Ovary (tissue), 3 donors: ENCODE data around the gene WDR86.

Source experiments
- EP300 ChIP-seq: sonication (generic); formaldehyde crosslinking; IDR thresholded peaks from one replicate; pipeline ENCODE4 v1.6.1; 2017; ENCODE audit warnings: antibody characterized with exemption
- POLR2A ChIP-seq: fragments of 450-650 bp; IDR thresholded peaks from one replicate; pipeline ENCODE4 v1.6.1; 2017; ENCODE audit warnings: antibody characterized with exemption, mild to moderate bottlenecking, moderate library complexity
- TF ChIP-seq, protein P1 (sequence below), 3 donors: fragments of 450-650 bp in 2 of 3; fragments of 200-600 bp in 1 of 3; IDR thresholded peaks; one replicate each; pipeline versions ENCODE4 v1.5.1 to v1.8.0; 2016 to 2022; ENCODE audit warnings: antibody characterized with exemption in 3 of 3, mild to moderate bottlenecking in 1 of 3
- donor health status: DM: no; HTN: no; CAD: no.

DNA sequence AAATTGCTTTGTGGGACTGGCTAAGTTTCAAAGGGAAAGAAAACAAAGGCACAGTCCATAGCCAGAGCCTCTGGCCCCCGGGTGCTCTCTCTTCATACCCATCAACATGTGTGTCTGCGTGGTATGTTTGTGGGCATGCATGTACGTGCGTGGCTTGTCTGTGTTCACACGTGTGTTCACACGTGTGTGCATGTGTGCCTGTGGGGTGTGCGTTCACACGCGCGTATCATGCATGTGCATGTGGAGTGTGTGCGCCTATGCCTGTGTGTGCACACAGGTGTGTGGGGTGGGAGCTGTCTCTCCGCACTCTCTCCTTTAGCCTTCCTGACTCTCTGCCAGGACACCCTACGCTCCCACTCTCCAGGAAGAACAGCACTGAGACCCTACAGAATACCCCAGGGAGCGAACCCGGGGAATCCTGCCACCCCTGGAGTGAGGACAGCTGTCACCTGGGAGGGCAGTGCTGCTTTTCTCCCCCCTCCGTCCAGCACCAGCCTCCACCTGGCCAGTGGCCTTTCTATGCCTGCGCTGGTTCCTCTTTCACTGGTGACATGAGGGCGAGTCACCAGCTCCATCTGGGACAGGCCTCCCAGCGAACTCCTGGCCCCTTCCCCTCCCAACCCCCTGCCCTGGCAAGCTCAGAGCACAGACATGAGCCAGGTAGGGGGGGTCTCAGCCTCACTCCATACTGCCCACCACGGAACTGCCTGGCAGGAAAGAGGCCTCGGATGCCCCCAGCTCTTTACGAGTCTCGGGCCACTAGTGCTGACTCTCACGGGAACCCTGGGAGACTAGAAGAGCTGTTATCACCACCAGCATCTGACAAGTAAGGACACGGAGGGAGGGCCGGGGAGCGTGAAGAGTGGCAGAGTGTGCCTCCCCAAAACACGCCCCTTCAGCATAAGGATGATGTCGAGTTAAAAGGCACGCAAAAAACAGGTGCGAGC is 16.5 kb downstream of the WDR86 start:
- TF ChIP-seq, protein P1, sequence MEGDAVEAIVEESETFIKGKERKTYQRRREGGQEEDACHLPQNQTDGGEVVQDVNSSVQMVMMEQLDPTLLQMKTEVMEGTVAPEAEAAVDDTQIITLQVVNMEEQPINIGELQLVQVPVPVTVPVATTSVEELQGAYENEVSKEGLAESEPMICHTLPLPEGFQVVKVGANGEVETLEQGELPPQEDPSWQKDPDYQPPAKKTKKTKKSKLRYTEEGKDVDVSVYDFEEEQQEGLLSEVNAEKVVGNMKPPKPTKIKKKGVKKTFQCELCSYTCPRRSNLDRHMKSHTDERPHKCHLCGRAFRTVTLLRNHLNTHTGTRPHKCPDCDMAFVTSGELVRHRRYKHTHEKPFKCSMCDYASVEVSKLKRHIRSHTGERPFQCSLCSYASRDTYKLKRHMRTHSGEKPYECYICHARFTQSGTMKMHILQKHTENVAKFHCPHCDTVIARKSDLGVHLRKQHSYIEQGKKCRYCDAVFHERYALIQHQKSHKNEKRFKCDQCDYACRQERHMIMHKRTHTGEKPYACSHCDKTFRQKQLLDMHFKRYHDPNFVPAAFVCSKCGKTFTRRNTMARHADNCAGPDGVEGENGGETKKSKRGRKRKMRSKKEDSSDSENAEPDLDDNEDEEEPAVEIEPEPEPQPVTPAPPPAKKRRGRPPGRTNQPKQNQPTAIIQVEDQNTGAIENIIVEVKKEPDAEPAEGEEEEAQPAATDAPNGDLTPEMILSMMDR (IDR thresholded peaks at IDR 0.05) = no peak
- TF ChIP-seq EP300 (no peak), POLR2A (no peak)
